Measurements from ENCODE around the gene RABGAP1L. TPM values are rescaled to one million over a fixed set of nuclear protein-coding genes. Genes with fewer than 3 reads are reported as not detected.

RABGAP1L gene
- total and polyA plus RNA-seq, 2 of the 8 experiments (the other 6 are each of a cell fraction or from before 2014, with no cell fraction given), result 33.3 to 156 TPM

DNA sequence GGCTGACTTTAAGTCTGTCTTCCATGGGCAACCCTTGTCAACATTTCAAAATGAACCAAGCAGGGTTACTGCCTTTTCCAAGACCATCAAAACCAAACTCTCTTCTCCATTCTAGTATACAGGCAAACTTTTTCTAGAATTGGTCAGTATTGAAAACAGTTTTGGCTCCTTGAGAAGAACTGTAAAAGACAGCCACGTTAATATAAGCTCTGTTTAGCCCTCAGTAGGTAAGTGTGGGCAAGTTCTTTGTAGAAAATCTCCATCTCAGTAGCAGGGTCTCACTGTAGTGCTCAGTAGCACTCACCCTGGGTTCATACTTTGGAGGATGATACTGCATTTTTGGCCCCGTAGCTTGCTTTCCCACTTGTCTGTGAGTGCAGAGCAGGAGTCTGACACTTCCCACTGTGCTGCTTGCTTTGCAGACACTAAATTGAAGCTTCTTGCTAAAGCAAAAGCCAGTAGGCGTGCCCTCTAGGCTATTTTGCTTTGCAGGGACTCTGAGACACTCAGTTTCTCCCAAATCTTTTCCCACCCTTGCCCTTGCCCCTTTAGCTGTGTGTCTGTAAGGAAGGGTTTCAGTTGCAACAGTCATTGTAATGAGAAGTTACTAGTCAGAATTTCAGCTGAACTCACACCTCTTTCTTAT lies 806.2 kb downstream of the RABGAP1L start:
- no peak for TF ChIP-seq ZNF274 (IDR thresholded peaks at IDR 0.05; ENCODE audit: borderline replicate concordance, extremely low read depth, low read length)
- TF ChIP-seq POLR2A (IDR thresholded peaks at IDR 0.05; ENCODE audit: control extremely low read depth in 1 of 2, low read depth in 2 of 2, low read length in 2 of 2), result peak in 1 of 2 experiments; percentile 36; a peak in 1 of 3 replicates
- Histone ChIP-seq H3K36me3 (ENCODE audit: control insufficient read depth in 2 of 4, insufficient read depth in 4 of 4, low read length in 3 of 4) (peaks cover 10 to 62% (median 19%) of the 10 kb centered on the region in 4 experiments), H4K20me1 (replicated peaks in 1 of 2; ENCODE audit: control insufficient read depth in 1 of 2, insufficient read depth in 2 of 2, low read length in 2 of 2) (peaks cover 2 to 3% of the 10 kb centered on the region in 2 experiments), H2AFZ (ENCODE audit: low read length) (no peak overlapping the region), H3K23me2 (ENCODE audit: low read depth, low read length) (no peaks in the 10 kb centered on the region), H4K8ac (ENCODE audit: extremely low read depth, insufficient read depth, low read length) (no peak overlapping the region; the same call in 1 of the 2 replicates), H3K27me3 (replicated peaks in 1 of 4; ENCODE audit: control insufficient read depth in 3 of 4, extremely low read depth in 1 of 4, insufficient read depth in 3 of 4, low read length in 3 of 4) (no peaks in the 10 kb centered on the region), H3K14ac (ENCODE audit: insufficient read length) (no peak overlapping the region), H2BK20ac (ENCODE audit: low read length) (no peak overlapping the region), H2AK5ac (ENCODE audit: low read depth, low read length) (no peak overlapping the region), H3K27ac (ENCODE audit: low read depth, low read length) (no peak overlapping the region), H2BK12ac (ENCODE audit: low read depth, low read length) (no peak overlapping the region), H3K79me2 (ENCODE audit: control insufficient read depth in 1 of 2, insufficient read depth in 2 of 2, low read length in 2 of 2) (peaks cover 0 to 12% of the 10 kb centered on the region in 2 experiments; a peak in 2 of 4 replicates), H3K79me1 (ENCODE audit: low read depth, low read length) (no peaks in the 10 kb centered on the region), H4K91ac (replicated peaks; ENCODE audit: insufficient read length, low read length) (no peak overlapping the region), H3K9ac (replicated peaks in 1 of 4; ENCODE audit: extremely low read depth in 1 of 4, low read depth in 3 of 4, low read length in 3 of 4) (0 out of 7 replicates have a peak overlapping the region, but pooled peaks of 1 of the 4 experiments have one; percentile 15), H3K4me3 (ENCODE audit: extremely low read depth in 1 of 4, insufficient read depth in 2 of 4, low read depth in 3 of 4, low read length in 4 of 4) (no peak overlapping the region), H4K5ac (ENCODE audit: insufficient read length, low read depth, low read length) (no peak overlapping the region), H3K56ac (replicated peaks; ENCODE audit: insufficient read length, low read depth, low read length) (no peak overlapping the region), H3K4me1 (replicated peaks in 1 of 4; ENCODE audit: control insufficient read depth in 3 of 4, insufficient read depth in 4 of 4, low read length in 3 of 4) (peaks cover 0 to 2% (median 0%) of the 10 kb centered on the region in 4 experiments; a peak in 1 of 7 replicates), H3K4ac (replicated peaks; ENCODE audit: insufficient read length, low read depth, low read length) (no peak overlapping the region), H3K4me2 (ENCODE audit: insufficient read depth in 1 of 2, low read depth in 2 of 2, low read length in 2 of 2) (no peak overlapping the region), H3K23ac (ENCODE audit: insufficient read length) (no peak overlapping the region), H3K18ac (ENCODE audit: extremely low read depth, low read length) (no peak overlapping the region), H2BK120ac (replicated peaks; ENCODE audit: low read depth, low read length) (no peak overlapping the region), H3K9me3 (ENCODE audit: insufficient read depth in 2 of 2, low read depth in 1 of 2, low read length in 1 of 2) (no peaks in the 10 kb centered on the region), H2BK5ac (ENCODE audit: low read depth, low read length) (no peak overlapping the region), H2BK15ac (ENCODE audit: low read length) (no peak overlapping the region)
- FAIRE-seq (no peak), DNase-seq (ENCODE audit: low read depth in 1 of 2, low spot score in 2 of 2) (no peak)
- ChIA-PET CTCF (ENCODE audit: partially characterized antibody) (interaction anchor here (1.0 to 1.2 kb wide), 4 partner anchors 16 to 181 kb away, joined by 3 to 6 read pairs (median 4); no protein-coding TSS in a partner anchor), POLR2A (ENCODE audit: partially characterized antibody) (interaction anchor here (0.9 to 2.3 kb wide), 5 partner anchors 10 to 82 kb away, joined by 3 to 11 read pairs (median 3); no protein-coding TSS in a partner anchor)
- 87% methylated on average over 3 of the region's 3 CpGs; no CpG with 5 or more reads in 1 of the 2 experiments for WGBS, 2 experiments (ENCODE audit: extremely low coverage in 1 of 2, insufficient coverage in 1 of 2, insufficient read length in 1 of 2, insufficient replicate concordance in 2 of 2, low coverage in 1 of 2, low lambda C conversion rate in 2 of 2, missing lambda C conversion rate in 1 of 2)

Measured in H1 (cell line).